Measurements from ENCODE around the gene PHTF2.
"Not testable (repeated sequence)": the region's sequence is repeated elsewhere in the genome, so short reads cannot be mapped to it uniquely, and the experiment has no call there.

The PHTF2 gene

DNA sequence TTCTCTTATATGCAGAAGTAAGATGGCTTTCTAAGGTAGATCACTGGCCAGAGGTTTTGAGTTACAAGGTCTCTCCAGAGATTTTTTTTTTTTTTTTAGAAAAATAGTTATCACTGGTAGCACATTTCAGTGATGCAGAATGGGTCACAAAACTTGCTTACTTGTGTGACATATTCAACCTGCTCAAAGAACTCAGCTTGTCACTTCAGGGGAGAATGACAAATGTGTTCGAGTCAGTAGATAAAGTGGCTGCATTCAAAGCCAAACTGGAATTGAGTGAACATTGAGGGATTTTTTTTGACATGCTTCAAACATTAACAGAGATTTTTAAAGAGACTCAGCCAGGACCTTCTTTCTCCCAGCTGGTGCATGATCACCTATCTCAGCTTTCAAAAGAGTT is 33.4 kb downstream of the PHTF2 start:
- no peak for DNase-seq

- DNase-seq, result no peak
These were observed 34.6 kb downstream of the PHTF2 start for GRCh38 chr7:77833136-77833535.

DNA sequence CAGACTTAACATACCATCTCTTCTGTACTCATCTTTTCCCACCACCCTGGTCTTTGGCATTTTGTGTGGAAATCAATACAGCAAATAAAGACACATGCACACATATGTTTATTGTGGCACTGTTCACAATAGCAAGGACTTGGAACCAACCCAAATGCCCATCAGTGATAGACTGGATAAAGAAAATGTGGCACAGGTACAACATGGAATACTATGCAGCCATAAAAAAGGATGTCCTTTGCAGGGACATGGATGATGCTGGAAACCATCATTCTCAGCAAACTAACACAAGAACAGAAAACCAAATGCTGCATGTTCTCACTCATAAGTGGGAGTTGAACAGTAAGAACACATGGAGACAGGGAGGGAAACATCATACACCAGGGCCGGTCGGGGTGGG is 37.9 kb downstream of the PHTF2 start:
- DNase-seq, result not testable (repeated sequence)

GRCh38 chr7:77837275-77837674 is 38.7 kb downstream of the PHTF2 start:
- DNase-seq, result no peak

GRCh38 chr7:77837966-77838365 is 39.4 kb downstream of the PHTF2 start:
- no peak for DNase-seq

- no peak for DNase-seq
These were observed 40.4 kb downstream of the PHTF2 start for GRCh38 chr7:77838929-77839491.

DNA sequence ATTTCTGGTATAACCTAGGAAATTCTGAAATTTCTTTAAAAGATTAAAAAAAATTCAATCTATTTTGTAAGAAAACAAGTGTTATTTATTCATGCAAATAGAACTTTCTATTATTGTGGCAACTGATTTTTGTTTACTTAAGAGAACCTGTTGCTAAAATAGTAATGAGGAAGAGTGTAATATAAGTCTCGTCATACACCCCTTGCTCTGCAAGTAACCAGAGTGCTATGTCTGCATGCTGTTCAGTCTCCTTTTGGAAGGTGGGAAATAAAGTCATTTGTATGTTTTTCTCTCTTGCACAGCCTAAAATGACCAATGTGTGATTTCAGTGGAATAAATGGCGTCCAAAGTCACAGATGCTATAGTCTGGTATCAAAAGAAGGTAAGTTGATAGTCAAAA is 41.3 kb downstream of the PHTF2 start:
- DNase-seq, result no peak

- DNase-seq, result no peak
These were observed 44.6 kb downstream of the PHTF2 start for GRCh38 chr7:77843194-77843593.

DNA sequence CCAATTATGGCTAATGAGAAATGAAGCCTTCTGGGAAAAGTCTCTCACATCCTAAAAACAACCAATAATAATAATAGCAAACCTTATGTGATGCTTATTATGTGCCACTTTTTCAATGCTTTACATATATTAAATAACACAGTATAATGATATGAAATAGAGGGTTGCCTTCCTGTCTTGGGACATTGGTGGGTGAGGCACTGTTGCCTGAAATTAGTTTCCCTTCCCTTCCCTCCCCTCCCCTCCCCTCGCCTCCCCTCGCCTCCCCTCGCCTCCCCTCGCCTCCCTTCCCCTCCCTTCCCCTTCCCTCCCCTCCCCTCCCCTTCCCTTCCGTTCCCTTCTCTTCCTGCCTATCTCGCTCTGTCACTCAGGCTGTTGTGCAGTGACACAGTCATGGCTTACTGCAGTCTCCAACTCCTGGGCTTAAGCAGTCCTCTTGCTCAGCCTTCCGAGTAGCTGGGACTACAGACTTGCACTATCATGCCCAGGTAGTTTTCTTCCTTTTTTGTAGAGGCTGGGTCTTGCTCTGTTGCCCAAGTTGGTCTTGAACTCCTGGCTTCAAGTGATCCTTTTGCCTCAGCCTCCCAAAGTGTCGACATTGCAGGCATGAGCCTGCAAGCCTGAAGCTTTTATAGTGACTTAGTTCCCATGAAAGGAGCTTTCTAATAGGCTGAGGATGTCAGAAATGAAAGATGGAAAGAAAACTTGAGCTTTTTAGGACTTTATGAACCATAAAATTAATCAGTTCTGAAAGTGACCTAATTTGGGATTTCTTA is 47.9 kb downstream of the PHTF2 start:
- DNase-seq, result no peak

- DNase-seq, result no peak
These were observed 57.0 kb downstream of the PHTF2 start for GRCh38 chr7:77855371-77856083.

DNA sequence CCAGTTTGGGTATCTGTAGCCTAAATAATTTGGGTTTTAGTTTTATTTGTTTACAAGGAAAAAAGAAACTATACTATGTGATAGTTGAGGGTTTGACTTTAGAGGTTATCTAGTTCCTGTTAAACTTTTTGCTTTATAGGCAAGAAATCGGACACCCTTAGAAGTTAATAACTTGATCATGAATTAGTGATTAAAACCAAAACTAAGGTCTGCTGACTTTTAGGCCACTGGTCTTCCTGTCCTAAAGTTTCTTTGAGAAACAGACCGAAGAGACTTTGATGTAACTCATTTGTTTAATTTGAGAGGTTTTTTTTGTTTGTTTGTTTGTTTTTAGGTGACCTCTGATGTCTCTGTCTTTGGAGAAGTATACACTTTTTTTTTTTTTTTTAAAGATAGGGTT is 59.7 kb downstream of the PHTF2 start:
- no peak for DNase-seq

GRCh38 chr7:77859343-77859742 is 60.8 kb downstream of the PHTF2 start:
- DNase-seq, result no peak

DNA sequence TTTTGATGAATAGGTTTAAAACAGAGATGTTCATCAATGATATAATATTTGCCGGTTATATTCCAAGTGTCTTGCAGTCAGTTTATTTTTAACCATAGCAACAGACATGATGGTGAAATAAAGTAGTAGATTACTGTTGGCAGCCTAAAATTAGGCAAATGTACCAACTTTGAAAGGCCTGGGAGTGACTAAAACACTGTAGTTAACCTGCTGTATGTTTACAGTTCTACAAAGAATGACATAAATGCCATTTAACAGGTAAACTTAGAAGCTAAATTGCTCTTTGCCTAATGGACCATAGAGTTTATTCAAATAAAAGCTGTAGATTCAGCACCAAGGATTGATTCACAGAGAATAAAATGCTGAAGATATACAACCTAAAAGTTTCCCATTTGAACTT is 64.1 kb downstream of the PHTF2 start:
- no peak for DNase-seq

DNA sequence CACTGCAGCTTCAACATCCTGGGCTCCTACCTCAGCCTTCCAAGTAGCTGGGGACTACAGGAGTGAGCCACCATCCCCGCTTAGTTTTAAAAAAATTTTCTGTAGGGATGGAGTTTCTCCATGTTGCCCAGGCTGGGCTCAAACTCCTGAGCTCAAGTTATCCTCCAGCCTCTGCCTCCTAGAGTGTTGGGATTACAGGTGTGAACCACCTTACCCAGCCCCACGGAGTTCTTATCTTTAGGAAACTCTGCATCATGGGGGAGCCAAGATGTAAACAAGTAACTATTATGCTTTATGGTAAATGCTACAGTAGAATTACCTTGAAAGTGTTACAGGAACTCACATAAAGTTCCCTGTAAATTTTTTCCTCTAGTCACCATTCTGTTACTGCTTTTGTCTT is 65.3 kb downstream of the PHTF2 start:
- DNase-seq, result no peak

DNA sequence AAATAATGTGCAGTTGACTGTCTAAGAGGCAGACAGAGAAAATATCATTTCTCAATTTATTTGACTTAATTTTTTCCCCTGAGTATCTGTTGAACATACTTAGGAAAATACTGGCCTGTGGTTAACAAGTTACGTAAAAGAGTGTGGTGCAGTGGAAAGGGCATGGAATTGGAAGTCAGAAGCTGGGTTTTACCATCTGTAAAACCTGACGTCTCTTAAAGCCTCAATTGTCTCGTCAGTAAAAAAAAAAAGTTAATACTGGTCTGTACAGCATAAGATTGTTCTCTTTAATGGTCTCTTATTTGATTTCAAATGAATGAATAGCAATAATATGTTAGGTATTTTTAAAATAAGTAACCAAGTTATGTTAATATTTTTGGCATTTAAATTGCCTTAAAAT is 67.8 kb downstream of the PHTF2 start:
- no peak for DNase-seq

GRCh38 chr7:77866786-77867536 is 68.4 kb downstream of the PHTF2 start:
- no peak for DNase-seq

DNA sequence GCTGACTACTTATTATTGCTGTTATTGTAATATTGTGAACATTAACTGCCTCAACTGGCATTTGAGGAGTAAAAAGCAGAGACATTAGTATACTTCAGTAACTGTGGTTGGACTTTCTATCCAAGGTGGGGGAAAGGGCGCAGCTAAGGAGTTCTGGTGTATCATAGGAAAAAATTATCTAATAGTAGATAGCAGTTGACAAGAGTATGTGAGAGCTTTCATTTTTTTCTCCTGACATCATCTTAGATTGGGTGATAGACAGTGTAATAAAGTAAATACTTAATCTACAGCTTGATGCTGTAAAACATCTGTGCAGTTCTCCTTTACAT is 68.9 kb downstream of the PHTF2 start:
- DNase-seq, result no peak

- DNase-seq, result not testable (repeated sequence)
These were observed 73.7 kb downstream of the PHTF2 start for GRCh38 chr7:77872256-77872655.

- DNase-seq, result not testable (repeated sequence)
These were observed 75.1 kb downstream of the PHTF2 start for GRCh38 chr7:77873416-77874327.

GRCh38 chr7:77877791-77878190 is 79.2 kb downstream of the PHTF2 start:
- DNase-seq, result no peak

DNA sequence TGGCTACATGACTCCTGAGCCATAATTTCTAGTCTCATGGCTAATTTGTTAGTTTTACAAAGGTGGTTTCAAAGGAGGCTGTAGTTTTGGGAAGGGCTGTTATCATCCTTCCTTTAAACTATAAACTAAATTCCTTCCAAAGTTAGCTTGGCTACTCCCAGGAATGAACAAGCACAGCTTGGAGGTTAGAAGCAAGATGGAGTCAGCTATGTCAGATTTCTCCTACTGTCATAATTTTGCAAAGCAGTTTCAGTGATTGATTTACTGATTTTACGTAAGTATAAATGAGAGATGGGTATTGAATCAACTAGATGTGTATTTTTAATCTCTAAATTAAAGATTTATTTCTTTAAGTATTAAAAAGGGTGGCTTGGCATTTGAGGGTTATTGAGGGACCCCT is 79.9 kb downstream of the PHTF2 start:
- no peak for DNase-seq

- DNase-seq, result no peak
These were observed 80.7 kb downstream of the PHTF2 start for GRCh38 chr7:77879272-77879671.

GRCh38 chr7:77881871-77882270 is 83.3 kb downstream of the PHTF2 start:
- DNase-seq, result no peak

All from activated CD8-positive, alpha-beta memory T cell treated with anti-CD3 and anti-CD28 coated beads for 24 hours (primary cell).